Measurements from ENCODE around the gene MGAT5B.

The MGAT5B gene

GRCh38 chr17:76827736-76828135, 40.5 kb upstream of the MGAT5B start:
- no peaks in the 10 kb centered on the region for H3K9me3 ChIP-seq
- H3K4me1 ChIP-seq = no peaks in the 10 kb centered on the region; the same call in 1 of the 2 replicates
- TF ChIP-seq CTCF (IDR thresholded peaks at IDR 0.05; ENCODE audit: low read depth, low read length) = no peak
- H3K27me3 ChIP-seq = no peaks in the 10 kb centered on the region
- H3K36me3 ChIP-seq = no peaks in the 10 kb centered on the region
- H3K4me3 ChIP-seq (ENCODE audit: low read depth, low read length) = no peak overlapping the region
- DNase-seq = no peak

- no peak for TF ChIP-seq CTCF (IDR thresholded peaks at IDR 0.05; ENCODE audit: low read depth, low read length)
- DNase-seq = no peak
- H3K4me3 ChIP-seq (ENCODE audit: low read depth, low read length) = no peak overlapping the region
Observed at GRCh38 chr17:76830987-76831715, 37.1 kb upstream of the MGAT5B start.

GRCh38 chr17:76833034-76833644, 35.1 kb upstream of the MGAT5B start:
- H3K27me3 ChIP-seq = no peaks in the 10 kb centered on the region
- no peak for TF ChIP-seq CTCF (IDR thresholded peaks at IDR 0.05; ENCODE audit: low read depth, low read length)

More at GRCh38 chr17:76830987-76831715, 37.1 kb upstream of the MGAT5B start:
- Histone ChIP-seq H3K36me3 (no peaks in the 10 kb centered on the region), H3K27me3 (no peaks in the 10 kb centered on the region), H3K4me1 (peaks cover 11% of the 10 kb centered on the region), H3K9me3 (no peaks in the 10 kb centered on the region)

GRCh38 chr17:76833747-76834146, 34.5 kb upstream of the MGAT5B start:
- Histone ChIP-seq H3K4me3 (ENCODE audit: low read depth, low read length) (no peak overlapping the region), H3K9me3 (no peaks in the 10 kb centered on the region), H3K27me3 (no peaks in the 10 kb centered on the region), H3K36me3 (no peaks in the 10 kb centered on the region), H3K4me1 (peaks cover 11% of the 10 kb centered on the region)
- DNase-seq = no peak
- TF ChIP-seq CTCF (IDR thresholded peaks at IDR 0.05; ENCODE audit: low read depth, low read length) = no peak

More at GRCh38 chr17:76833034-76833644, 35.1 kb upstream of the MGAT5B start:
- Histone ChIP-seq H3K4me1 (peaks cover 11% of the 10 kb centered on the region), H3K9me3 (no peaks in the 10 kb centered on the region), H3K4me3 (ENCODE audit: low read depth, low read length) (no peak overlapping the region), H3K36me3 (no peaks in the 10 kb centered on the region)
- no peak for DNase-seq

- no peaks in the 10 kb centered on the region for H3K9me3 ChIP-seq
- H3K27me3 ChIP-seq = no peaks in the 10 kb centered on the region
- DNase-seq = no peak
- no peak for TF ChIP-seq CTCF (IDR thresholded peaks at IDR 0.05; ENCODE audit: low read depth, low read length)
- H3K36me3 ChIP-seq = no peaks in the 10 kb centered on the region
- peak overlapping the region; percentile 11; the same call in 1 of the 2 replicates for H3K4me3 ChIP-seq (ENCODE audit: low read depth, low read length)
- H3K4me1 ChIP-seq = peaks cover 11% of the 10 kb centered on the region
Observed at GRCh38 chr17:76834870-76835269, 33.3 kb upstream of the MGAT5B start.

- TF ChIP-seq CTCF (IDR thresholded peaks at IDR 0.05; ENCODE audit: low read depth, low read length) = no peak
- Histone ChIP-seq H3K4me3 (ENCODE audit: low read depth, low read length) (peak overlapping the region; percentile 60), H3K4me1 (peaks cover 37% of the 10 kb centered on the region), H3K27me3 (no peaks in the 10 kb centered on the region), H3K36me3 (no peaks in the 10 kb centered on the region), H3K9me3 (no peaks in the 10 kb centered on the region)
- DNase-seq = peak; percentile 30
Observed at GRCh38 chr17:76840443-76840767, 27.8 kb upstream of the MGAT5B start.

Data from BE2C (cell line).